ENCODE measurements around the gene MATN4.
A peak's percentile ranks its signal among the peaks of the same experiment; 100 is the strongest.

The MATN4 gene

DNA sequence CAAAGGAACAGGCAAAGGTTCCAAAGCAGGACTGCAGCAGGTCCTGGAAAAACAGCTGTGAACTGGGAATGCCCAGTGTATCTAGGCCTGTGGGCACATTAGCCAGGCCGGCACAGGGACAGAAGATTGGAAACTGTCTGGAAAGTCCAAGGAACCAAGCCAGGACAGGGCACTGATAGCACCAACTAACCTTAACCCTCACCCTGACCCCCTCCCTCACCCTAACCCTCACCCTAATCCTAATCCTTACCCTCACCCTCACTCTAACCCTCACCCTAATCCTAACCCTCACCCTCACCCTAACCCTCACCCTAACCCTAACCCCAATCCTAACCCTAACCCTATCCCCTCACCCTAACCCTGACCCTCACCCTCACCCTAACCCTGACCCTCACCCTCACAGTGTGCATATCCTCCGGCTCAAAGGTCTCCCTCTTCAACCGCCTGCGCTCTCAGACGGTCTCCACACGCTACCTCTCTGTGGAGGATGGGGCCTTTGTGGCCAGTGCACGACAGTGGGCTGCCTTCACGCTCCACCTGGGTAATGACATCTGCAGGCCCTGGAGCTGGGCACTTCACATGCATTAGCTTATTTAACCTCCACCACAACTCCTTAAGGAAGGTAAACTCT lies 5.1 kb upstream of the MATN4 start:
- DNase-seq, result no peak

DNA sequence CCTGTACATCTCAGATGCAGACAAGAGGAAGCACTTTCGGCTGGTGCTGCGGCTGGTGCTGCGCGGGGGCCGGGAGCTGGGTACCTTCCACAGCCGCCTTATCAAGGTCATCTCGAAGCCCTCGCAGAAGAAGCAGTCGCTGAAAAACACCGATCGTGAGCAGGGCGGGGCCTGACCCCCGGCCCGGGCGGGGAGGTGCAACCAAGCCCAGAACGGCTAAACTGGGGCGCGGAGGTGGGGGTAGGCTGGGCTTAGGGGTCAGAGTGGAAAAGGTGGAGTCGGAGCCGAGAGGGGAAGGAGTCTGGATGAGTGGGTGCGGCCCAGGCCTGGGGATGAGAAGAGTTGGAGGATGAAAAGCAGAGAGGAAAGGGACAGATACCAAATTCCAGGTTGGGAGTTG lies 4.1 kb upstream of the MATN4 start:
- no peak for DNase-seq

DNA sequence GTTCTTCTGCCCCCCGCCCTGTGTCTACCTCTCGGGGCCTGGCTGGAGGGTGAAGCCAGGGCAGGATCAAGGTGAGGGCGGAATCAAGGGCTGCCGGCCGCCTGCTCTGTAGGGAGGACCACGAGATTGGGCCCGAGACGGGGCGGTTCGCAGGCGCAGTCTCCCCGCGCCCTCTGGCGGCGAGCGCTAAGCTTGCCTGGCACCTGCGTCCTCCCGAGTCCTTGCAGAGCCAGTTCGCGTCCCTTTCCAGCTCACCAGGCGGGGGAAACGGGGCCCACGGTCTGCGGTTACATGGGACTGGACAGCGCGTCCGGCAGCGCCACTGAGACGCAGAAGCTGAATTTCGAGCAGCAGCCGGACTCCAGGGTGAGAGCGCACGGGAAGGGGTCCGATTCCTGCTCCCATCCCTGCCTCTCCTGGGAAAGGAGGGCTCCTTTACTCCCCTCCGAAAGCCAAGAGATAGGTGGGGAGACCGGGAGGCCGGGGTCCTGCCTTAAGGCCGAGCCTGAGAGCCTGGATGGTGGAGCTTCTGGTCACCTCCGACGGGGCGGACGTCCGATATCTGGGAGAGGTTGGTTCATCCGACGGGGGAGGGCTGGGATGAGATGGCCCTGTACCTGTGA lies 3.6 kb upstream of the MATN4 start:
- DNase-seq, result peak; percentile 34

DNA sequence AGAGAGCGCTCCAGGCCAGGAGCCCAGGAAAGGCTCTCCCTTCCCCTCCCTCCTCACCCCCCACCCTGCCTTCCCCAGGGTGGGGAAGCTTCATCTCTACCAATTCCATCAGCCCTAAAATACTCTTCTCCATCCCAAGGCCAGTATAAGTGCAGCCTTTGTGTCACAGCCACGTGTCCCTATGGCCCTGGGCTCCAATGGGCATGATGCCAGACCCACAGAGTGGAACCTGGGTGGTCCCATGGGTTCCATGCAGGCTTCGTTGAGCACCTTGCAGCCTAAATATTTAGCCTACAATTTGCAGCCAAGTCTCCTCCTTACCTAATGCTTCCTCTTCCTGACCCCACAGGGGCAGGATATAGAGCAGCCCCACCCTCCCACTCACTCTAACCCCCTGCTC lies 976 bp upstream of the MATN4 start:
- DNase-seq, result no peak

DNA sequence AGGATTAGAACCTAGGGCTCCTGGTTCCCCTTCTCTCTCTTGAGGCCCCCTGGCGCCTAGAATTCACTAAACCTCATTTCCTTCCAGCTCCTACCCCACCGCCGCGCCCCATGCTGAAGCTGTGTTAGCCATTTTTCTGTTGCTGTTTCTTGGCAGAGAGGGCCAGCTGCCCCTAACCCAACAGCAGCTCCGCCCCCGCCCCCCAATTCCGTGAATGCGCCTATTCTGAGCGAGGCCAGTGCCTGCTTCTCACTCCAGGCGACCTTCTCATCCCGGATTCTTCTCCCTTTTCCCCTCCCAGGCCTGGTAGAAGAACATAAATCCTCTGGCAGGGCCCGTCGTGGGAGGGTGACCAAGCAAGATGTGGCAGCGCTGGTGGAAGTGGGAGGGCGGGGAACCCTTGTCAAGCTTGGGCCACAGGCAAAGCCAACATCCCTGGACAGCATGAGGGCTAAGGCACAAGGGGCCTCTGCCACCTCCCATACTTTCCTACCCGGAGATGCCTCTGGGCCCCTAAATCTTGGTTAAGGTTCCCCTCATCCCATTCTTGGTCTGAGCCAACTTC lies 941 bp downstream of the MATN4 start:
- no peak for DNase-seq

DNA sequence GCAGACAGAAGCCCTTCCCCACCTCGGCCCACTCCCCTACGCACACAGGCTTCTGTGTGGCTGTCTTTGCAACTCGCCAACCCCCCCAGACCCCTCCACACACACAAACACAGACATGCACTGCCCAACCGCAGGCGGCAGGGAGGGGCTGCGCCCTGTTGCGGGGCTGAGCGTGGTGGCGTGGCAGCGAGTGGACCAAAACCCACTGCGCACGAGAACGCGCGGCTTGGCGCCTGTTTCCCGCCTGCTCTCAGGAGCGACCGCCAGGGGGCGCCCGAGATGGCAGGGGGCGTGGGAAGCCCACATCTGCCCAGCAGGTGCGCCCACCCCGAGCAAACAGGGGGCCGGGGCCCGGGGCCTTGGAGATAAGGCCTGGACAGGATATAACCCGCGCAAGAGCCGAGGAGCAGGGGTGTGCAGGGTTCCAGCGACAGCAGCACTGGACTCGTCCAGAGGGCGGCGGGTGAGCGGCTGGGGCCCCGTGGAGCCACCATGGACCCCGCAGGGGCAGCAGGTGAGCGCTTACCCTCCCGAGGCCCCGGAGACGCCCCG lies 1.6 kb downstream of the MATN4 start, which contains the start of gene RBPJL:
Gene RBPJL, plus strand, starts transcription at position 410 of the 552 bp plus-strand sequence. Its CDS starts 83 bp downstream, at position 493.
- DNase-seq, result peak; percentile 9

DNA sequence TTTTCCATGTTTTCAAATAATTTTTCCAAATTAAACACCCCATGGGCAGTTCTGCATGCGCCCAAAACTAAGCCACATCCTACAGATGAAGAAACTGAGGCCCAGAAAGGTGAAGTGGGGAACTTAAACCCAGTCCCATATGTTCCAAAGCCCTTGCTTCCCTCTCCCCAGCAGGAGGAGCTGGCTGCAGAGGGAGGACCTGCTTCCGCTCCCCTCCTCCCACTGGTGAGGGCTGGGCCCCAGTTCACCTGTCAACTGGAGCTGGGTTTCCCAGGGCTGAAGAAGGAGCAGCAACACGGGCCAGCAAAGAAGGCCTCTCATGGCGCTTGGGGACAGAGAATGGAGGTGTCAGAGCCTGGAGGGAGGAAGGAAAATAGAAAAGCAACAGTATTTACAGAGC lies 2.8 kb downstream of the MATN4 start:
- DNase-seq, result no peak

DNA sequence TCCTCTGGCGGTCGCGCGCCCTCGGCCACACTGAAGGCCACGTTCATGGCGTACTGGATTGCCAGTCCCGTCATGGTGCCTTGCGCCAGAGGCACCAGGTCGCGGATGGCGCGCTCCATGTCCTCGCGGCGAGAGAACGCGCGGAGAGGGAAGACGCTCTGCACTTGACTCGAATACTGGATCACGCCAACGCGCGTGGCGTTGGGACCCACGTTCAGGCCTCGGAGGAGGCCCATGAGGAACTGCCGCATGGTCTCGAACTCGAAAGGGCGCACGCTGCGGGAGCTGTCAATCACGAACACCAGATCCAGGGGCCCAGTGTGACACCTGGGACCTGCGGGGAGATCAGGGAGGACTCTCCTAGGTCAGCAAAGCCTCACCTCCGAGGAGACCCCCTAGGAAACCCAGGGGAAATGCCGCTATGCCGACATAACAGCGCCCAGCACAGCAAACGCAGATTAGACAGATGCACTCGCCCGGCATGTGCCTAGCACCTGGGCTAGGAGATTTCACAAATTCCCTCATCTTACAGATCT lies 3.6 kb downstream of the MATN4 start:
- DNase-seq, result no peak

DNA sequence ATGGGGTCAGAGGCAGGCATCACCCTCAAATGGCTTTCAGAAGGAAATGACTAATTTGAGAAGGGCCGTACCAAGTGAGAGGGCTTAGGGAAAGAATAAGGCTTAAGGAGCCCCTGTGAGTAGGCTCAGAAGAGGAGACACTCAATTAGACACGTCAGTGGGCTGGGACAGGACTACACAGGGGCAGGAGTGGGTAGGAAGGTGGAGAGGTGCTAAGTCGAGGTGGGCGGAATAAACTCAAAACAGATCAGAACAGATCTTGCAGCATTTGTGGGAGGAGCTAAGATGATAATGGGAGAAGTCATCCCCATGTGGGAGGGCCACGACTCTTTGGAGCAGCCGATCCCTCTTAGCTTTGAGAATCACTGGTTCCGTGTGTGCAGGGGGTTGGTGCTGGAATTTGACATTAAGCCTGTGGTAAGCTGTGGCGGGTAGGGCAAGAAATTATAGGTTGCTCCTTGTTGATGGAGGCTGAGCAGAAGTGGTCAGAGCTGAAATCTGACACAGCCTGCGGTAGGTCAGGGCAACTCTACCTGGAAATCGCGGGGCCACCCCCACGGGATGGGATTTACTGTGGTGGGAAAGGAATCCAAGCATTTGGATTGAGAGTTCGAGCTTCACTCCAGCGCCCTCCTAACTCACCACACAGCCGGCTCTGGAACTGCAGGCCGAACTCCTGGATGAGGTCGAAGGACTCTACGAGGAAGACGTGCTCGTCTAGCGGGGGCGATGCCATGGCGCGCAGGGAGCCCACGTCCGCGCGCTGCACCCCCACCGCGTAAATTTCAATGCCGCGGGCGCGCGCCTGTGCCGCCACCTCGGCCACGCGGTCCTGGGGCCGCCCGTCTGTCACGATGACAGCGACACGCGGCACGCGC lies 4.3 kb downstream of the MATN4 start:
- DNase-seq, result no peak

DNA sequence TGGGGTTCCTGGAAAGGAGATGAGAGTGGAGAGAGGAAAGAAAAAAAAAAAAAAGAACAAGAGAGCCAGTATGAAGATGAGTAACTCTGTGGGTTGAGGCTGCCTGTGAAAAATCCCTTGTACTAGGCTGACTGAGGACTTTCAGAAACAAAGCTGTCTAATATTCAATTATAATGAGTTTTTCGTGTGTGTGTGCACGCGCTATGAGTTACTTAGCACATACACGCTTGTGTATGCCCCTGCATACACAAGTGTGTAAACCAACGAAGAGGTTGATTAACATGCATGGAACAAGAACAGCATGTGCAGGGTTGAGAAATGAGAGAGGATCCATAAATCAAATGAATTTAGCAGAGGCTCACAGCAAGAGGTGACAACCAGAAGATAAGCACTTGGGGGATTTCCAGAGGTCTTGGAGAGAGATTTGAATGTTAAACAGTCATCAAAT lies 6.3 kb downstream of the MATN4 start:
- no peak for DNase-seq

DNA sequence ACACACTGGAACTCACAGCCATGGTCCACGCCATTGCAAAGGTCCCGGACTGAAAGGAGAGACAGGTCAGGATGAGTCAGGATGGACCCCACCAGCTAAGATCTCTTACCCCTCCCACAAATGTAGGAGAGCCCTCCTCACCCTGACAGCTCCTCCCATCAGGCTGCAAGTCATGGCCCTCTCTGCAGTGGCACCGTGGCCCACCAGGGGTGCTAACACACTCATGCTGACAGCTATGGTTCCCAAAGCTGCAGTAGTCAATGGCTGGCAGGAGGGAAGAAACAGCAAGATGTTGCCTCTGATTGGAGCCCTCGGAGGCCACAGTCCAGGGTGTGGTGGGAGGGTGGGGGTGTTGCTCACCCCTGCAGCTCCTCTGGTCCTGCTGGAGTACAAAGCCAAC lies 7.1 kb downstream of the MATN4 start:
- DNase-seq, result no peak

DNA sequence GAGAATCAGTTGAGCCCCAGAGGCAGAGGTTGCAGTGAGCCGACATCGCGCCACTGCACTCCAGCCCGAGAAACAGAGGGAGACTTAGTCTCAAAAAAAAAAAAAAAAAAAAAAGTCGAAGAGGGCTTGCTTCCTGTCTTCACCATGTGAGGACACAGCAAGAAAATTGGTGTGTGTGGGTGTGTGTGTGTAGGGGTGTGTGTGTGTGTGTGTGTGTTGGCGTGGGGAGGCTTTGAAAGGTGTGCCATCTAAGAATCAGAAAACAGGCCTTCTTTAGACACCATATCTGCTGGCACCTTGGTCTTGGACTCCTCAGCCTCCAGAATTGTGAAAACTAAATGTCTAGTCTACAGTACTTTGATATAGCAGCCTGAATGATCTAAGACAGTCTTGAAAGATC lies 8.3 kb downstream of the MATN4 start:
- no peak for DNase-seq

DNA sequence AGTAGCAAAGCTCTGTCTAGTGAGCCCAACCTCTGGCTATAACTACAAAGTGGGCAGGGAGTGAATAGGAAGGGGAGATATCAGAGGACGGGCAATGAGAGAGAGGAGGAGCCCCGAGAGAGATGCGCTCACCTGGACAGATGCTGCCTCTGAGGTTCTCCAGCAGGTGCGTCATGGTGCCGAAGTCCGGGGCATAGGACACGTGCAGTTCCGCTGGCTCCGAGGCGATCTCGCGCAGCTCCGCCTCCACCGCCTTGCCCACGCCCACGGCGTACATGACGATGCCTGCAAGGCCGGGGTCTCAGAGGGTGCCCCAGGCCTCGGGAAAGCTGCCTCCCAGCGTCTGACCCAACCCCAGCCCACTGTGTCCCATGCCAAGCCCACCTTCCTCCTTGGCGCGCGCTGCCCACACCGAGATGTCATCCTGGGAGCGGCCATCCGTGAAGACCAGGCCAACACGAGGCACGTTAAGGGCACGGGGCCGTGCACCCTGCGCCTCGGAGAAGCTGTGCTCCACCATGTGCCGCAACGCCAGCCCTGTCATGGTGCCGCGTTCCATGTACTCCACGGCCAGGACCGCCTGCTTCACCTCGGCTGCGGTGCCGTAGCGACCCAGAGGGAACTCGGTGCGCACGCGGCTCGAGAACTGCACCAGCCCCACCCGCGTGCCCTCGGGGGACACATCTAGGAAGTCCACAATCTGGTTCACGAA lies 10.2 kb downstream of the MATN4 start:
- DNase-seq, result no peak

DNA sequence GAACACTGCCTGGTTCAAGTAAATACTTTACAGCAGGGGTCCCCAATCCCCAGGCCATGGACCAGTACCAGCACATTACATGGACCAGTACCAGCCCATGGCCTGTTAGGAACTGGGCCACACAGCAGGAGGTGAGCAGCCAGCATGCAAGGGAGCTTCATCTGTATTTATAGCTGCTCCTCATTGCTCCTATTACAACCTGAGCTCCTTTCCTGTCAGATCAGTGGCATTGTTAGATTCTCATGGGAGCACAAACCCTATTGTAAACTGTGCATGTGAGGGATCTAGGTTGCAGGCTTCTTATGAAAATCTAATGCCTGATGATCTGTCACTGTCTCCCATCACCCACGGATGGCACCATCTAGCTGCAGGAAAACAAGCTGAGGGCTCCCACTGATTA lies 13.4 kb downstream of the MATN4 start:
- no peak for DNase-seq

DNA sequence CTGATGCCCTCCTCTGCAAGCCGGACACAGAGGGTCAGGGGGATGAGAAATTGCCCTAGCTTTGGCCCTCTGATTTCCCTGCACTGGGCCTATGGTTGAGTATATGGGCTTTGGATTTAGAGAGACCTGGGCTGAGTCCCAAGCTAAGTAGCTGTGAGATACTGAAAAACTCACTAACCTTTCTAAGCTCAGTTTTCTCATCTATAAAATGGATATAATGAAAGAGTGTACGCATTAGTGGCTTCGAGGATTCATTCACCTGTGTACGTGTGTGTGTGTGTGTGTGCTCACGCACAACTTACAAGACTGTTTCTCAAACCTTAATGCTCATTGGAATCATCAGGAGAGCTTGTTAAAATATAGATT lies 14.1 kb downstream of the MATN4 start:
- no peak for DNase-seq

DNA sequence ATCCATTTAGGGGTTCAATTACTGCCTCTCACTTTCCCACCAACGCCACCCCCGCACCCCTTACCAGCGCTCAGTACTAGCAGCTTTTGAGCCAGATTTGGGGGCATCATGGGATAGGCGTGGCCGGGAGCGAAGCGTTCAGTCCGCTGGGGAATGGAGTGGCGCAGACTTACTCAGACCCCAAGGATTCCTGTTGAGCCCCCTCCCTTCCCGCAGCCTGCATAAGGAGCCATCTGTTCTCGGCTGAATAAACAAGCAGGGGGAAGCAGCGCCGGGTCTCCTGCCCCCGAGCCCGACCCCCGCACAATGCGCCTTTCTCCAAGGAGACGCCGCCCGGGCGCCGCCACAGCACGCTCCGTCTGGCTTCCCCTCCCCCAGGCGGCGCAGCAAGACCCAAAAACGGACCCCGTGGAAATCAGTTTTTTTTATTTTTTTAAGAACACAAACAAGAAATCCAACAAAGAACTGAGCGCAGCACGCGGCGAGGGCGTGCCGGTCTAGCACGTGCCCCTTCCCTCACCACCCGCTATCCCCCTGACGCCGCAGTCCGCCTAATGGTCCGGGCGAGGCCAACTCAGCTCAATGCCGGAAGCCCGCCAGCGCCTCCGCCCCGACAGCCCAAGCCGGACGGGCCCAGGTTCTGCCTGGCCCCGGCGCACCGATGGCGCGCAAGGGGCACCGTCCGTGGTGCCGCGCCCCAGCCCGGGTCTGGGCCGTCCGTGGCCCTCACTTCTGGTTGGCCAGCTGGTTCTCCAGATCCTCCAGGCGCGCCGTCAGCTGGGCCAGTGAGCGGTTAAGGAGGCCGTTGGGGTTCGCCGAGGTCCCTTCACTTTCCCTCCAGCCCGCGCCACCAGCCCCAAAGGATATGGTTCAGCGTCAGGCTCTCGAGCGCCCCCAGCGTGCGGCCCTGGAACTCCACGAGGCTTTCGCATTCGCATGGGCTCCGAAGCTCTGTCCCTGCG lies 14.8 kb downstream of the MATN4 start:
- peak; percentile 73 for DNase-seq

DNA sequence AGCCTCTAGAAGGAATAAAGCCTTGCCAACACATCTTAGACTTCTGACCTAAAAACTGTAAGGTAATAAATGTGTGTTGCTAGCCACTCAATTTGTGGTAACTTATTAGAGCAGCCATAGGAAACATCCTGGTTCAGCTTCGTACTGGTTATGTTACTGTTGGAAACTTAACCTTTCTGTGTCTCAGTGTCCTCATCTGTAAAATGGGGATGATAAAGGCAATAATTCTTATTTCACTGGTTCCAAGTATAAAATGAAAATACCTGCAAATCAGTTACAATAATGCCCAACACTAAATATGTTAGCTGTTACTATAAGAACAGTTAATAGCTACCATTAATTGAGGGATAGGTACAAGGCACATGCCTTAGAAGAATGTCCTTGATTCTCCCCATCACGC lies 15.8 kb downstream of the MATN4 start:
- no peak for DNase-seq

DNA sequence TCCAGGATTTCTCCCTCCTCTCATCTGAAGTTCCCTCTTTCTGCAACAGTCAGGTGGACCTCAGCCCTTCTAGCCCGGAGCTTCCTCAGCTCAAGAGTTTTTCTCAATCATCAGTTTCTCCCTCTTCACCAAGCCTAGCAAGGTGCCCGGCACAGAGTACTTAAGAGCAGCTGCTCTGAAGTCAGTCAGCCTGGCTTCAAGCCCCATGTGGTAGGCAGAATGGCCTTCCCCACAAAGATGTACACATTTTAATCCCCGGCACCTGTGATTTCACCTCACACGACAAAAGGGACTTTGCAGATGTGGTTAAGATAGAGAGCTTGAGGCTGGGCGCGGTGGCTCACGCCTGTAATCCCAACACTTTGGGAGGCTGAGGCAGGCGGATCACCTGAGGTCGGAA lies 16.6 kb downstream of the MATN4 start:
- DNase-seq, result no peak

DNA sequence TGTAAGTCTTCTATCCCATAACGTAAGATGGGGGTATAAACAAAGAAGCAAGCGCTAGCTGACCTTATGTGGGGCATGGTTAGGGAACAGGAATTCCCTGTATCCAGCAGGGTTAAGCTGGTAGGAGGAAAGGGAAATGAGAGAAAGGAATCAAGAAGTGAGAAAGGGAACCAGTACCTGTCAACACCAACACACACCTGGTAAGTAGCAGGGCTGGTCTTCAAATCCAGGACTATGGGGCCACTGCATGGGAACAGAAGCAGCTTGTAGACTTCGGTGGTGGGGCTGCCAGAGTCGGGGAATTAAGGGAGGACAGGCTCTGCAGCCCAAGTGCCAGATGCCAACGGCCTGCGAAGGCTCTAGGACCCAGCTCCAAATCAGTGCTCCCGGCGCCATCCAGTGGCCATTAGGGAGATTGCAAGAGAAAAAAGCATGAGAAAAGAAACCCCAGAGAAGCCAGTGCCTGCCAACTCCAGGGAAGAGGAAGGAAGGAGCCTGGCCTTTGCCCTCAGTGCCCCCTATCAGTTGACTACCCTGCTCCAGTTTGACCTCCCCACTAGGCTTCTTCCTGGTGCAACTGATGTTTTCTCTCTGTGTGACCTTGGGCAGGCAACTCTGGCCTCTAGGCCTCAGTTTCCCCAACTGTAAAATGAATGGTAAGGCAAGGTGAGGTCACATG lies 17.3 kb downstream of the MATN4 start:
- peak; percentile 65 for DNase-seq

DNA sequence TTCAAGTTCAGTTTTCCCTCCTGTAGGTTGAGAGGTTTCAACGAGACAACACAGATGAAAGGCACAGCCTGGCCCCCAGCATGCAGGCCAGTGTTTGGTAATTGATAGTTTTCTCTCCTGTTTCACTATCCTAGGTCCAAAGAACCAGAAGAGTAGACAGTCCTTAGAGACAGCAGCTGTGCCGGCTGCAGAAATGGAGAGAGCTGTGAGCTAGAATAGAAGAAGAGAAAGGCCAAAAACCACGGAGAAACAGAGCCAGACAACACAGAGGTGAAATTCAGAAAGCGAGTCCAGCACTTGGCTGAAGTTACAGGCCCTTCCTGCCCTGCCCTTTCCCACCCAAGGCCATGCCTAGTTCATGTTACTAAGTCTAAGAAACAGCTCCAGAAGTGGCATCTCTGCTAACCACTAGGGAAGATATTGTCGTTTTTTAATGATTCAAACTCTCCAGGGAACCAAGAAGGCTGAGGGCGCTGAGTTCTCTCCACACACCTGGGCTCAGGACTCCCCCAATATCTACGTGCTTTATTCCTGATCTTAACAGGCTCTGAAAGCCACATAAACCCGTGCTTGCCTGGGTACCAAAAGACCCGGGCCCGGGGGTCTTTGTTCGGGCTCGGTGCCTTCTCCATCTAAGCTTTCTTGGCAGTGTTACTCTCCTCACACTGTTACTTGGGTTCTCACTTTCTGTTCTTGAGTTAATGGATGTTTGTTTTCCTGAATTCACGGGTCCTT lies 18.0 kb downstream of the MATN4 start:
- DNase-seq, result no peak
